Measurements from ENCODE around the gene GRID1.

- TF ChIP-seq EZH2phosphoT487 (IDR thresholded peaks at IDR 0.05; ENCODE audit: borderline replicate concordance, low read length) (no peak), CTCF (conservative IDR thresholded peaks at IDR 0.05; ENCODE audit: low read depth, low read length) (no peak)
Measured at GRCh38 chr10:86339226-86339865, 27.2 kb downstream of the GRID1 start.

All from PC-3 (cell line).